ENCODE measurements around the gene GALNT3. TPM values are rescaled to one million over a fixed set of nuclear protein-coding genes. Genes with fewer than 3 reads are reported as not detected.
A peak's percentile ranks its signal among the peaks of the same experiment; 100 is the strongest.

GALNT3 gene
- total and polyA plus RNA-seq, 2 of the 8 experiments (the other 6 are each of a cell fraction or from before 2014, with no cell fraction given) = 3.4 to 23.6 TPM

DNA sequence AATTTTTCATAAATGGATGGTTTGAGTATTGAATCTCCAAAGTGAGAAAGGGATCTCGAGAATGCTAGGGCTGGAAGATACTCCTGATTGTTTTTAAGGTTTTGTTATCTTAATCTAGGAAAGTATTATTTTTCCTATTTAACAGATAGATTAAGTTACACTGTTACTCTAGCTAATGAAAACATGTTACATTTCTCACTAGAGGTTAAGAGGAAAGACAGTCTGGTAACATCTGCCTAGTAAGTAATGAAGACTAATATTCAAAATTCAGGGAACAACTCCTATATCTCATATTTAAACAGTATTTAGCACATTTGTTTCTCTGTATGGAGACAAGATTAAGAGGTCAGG, 2.0 kb downstream of the GALNT3 start:
- Histone ChIP-seq H2AK5ac (ENCODE audit: low read depth, low read length) (no peak overlapping the region), H3K27ac (ENCODE audit: low read depth, low read length) (no peak overlapping the region), H2BK120ac (replicated peaks; ENCODE audit: low read depth, low read length) (no peak overlapping the region), H3K27me3 (replicated peaks in 1 of 4; ENCODE audit: control insufficient read depth in 3 of 4, extremely low read depth in 1 of 4, insufficient read depth in 3 of 4, low read length in 3 of 4) (no peaks in the 10 kb centered on the region; a peak in 1 of 7 replicates), H3K23me2 (ENCODE audit: low read depth, low read length) (peaks cover 8% of the 10 kb centered on the region; the same call in 1 of the 2 replicates), H2BK20ac (ENCODE audit: low read length) (no peak overlapping the region), H3K4ac (replicated peaks; ENCODE audit: insufficient read length, low read depth, low read length) (no peak overlapping the region), H2BK5ac (ENCODE audit: low read depth, low read length) (no peak overlapping the region), H4K91ac (replicated peaks; ENCODE audit: insufficient read length, low read length) (no peak overlapping the region), H3K9ac (replicated peaks in 1 of 4; ENCODE audit: extremely low read depth in 1 of 4, low read depth in 3 of 4, low read length in 3 of 4) (peak overlapping the region in 1 of 4 experiments; percentile 60; a peak in 1 of 7 replicates), H4K20me1 (replicated peaks in 1 of 2; ENCODE audit: control insufficient read depth in 1 of 2, insufficient read depth in 2 of 2, low read length in 2 of 2) (no peaks in the 10 kb centered on the region), H3K18ac (ENCODE audit: extremely low read depth, low read length) (no peak overlapping the region), H3K36me3 (ENCODE audit: control insufficient read depth in 2 of 4, insufficient read depth in 4 of 4, low read length in 3 of 4) (peaks cover 0 to 4% (median 0%) of the 10 kb centered on the region in 4 experiments; a peak in 2 of 8 replicates), H3K79me2 (ENCODE audit: control insufficient read depth in 1 of 2, insufficient read depth in 2 of 2, low read length in 2 of 2) (peaks cover 6 to 63% of the 10 kb centered on the region in 2 experiments), H3K79me1 (ENCODE audit: low read depth, low read length) (peaks cover 4% of the 10 kb centered on the region; the same call in 1 of the 2 replicates), H2BK15ac (ENCODE audit: low read length) (no peak overlapping the region), H3K4me2 (ENCODE audit: insufficient read depth in 1 of 2, low read depth in 2 of 2, low read length in 2 of 2) (peak overlapping the region; percentile 85 to 93), H3K56ac (replicated peaks; ENCODE audit: insufficient read length, low read depth, low read length) (no peak overlapping the region), H3K4me1 (replicated peaks in 1 of 4; ENCODE audit: control insufficient read depth in 3 of 4, insufficient read depth in 4 of 4, low read length in 3 of 4) (peaks cover 0 to 22% (median 3%) of the 10 kb centered on the region in 4 experiments; a peak in 3 of 7 replicates), H3K23ac (ENCODE audit: insufficient read length) (no peak overlapping the region), H4K8ac (ENCODE audit: extremely low read depth, insufficient read depth, low read length) (no peak overlapping the region), H3K9me3 (ENCODE audit: insufficient read depth in 2 of 2, low read depth in 1 of 2, low read length in 1 of 2) (no peaks in the 10 kb centered on the region), H4K5ac (ENCODE audit: insufficient read length, low read depth, low read length) (no peak overlapping the region), H2AFZ (ENCODE audit: low read length) (no peak overlapping the region), H3K14ac (ENCODE audit: insufficient read length) (no peak overlapping the region), H2BK12ac (ENCODE audit: low read depth, low read length) (no peak overlapping the region), H3K4me3 (ENCODE audit: extremely low read depth in 1 of 4, insufficient read depth in 2 of 4, low read depth in 3 of 4, low read length in 4 of 4) (peak overlapping the region in 2 of 4 experiments; percentile 83; a peak in 4 of 8 replicates)
- no peak for FAIRE-seq
- 35% methylated on average over 1 of the region's 1 CpG; no CpG with 5 or more reads in 1 of the 2 experiments for WGBS, 2 experiments (ENCODE audit: extremely low coverage in 1 of 2, insufficient coverage in 1 of 2, insufficient read length in 1 of 2, insufficient replicate concordance in 2 of 2, low coverage in 1 of 2, low lambda C conversion rate in 2 of 2, missing lambda C conversion rate in 1 of 2)
- ChIA-PET POLR2A (ENCODE audit: partially characterized antibody) (no interaction called here), CTCF (ENCODE audit: partially characterized antibody) (interaction anchor here (1.6 kb wide), 1 partner anchor 13 kb away, joined by 5 read pairs; no protein-coding TSS in a partner anchor)
- DNase-seq (ENCODE audit: low read depth in 1 of 2, low spot score in 2 of 2) = no peak
- TF ChIP-seq GABPA (IDR thresholded peaks at IDR 0.05; ENCODE audit: borderline replicate concordance, insufficient read depth, low read length) (no peak), SP2 (IDR thresholded peaks at IDR 0.05; ENCODE audit: low read length) (no peak), CTBP2 (IDR thresholded peaks at IDR 0.05; ENCODE audit: borderline replicate concordance, insufficient read depth, insufficient read length, low read length) (no peak), GTF2F1 (IDR thresholded peaks at IDR 0.05; ENCODE audit: borderline replicate concordance, low read depth, low read length) (no peak), SP1 (IDR thresholded peaks at IDR 0.05; ENCODE audit: low read depth, low read length) (no peak), CBX5 (IDR thresholded peaks at IDR 0.05; ENCODE audit: low read depth, low read length) (no peak), TBP (IDR thresholded peaks at IDR 0.05; ENCODE audit: low read depth, low read length) (no peak)
